NK-92 (cell line): ENCODE measurements around the gene PCSK5.
"Not testable (repeated sequence)": the region's sequence is repeated elsewhere in the genome, so short reads cannot be mapped to it uniquely, and the experiment has no call there.

ENCODE experiments used
- DNase-seq: peaks from one replicate; lab custom pipeline; 2025; ENCODE audit not compliant: unreplicated experiment; lab: John Stamatoyannopoulos, UW

PCSK5 gene

GRCh38 chr9:76341616-76342015 lies 451.1 kb downstream of the PCSK5 start:
- no peak for DNase-seq

- no peak for DNase-seq
Measured at GRCh38 chr9:76342201-76342600, 451.7 kb downstream of the PCSK5 start.

- DNase-seq: no peak
Measured at GRCh38 chr9:76342858-76343257, 452.4 kb downstream of the PCSK5 start.

GRCh38 chr9:76349865-76350264 lies 459.4 kb downstream of the PCSK5 start:
- no peak for DNase-seq

- no peak for DNase-seq
Measured at GRCh38 chr9:76351006-76351405, 460.5 kb downstream of the PCSK5 start.

- DNase-seq: no peak
Measured at GRCh38 chr9:76352026-76352620, 461.6 kb downstream of the PCSK5 start.

GRCh38 chr9:76353280-76353679 lies 462.8 kb downstream of the PCSK5 start:
- DNase-seq: no peak

GRCh38 chr9:76354221-76354620 lies 463.7 kb downstream of the PCSK5 start:
- DNase-seq: no peak

GRCh38 chr9:76355886-76356285 lies 465.4 kb downstream of the PCSK5 start:
- DNase-seq: no peak

- DNase-seq: no peak
Measured at GRCh38 chr9:76357555-76357954, 467.1 kb downstream of the PCSK5 start.

GRCh38 chr9:76358628-76359280 lies 468.3 kb downstream of the PCSK5 start:
- no peak for DNase-seq

GRCh38 chr9:76359365-76359764 lies 468.9 kb downstream of the PCSK5 start:
- no peak for DNase-seq

- no peak for DNase-seq
Measured at GRCh38 chr9:76359766-76360165, 469.3 kb downstream of the PCSK5 start.

- not testable (repeated sequence) for DNase-seq
Measured at GRCh38 chr9:76362332-76363031, 472.0 kb downstream of the PCSK5 start.

- no peak for DNase-seq
Measured at GRCh38 chr9:76363032-76363395, 472.5 kb downstream of the PCSK5 start.

GRCh38 chr9:76365028-76365427 lies 474.6 kb downstream of the PCSK5 start:
- DNase-seq: no peak

- no peak for DNase-seq
Measured at GRCh38 chr9:76366275-76366674, 475.8 kb downstream of the PCSK5 start.

- no peak for DNase-seq
Measured at GRCh38 chr9:76369583-76369982, 479.1 kb downstream of the PCSK5 start.

GRCh38 chr9:76370396-76371023 lies 480.0 kb downstream of the PCSK5 start:
- no peak for DNase-seq

- DNase-seq: no peak
Measured at GRCh38 chr9:76371901-76372300, 481.4 kb downstream of the PCSK5 start.

- no peak for DNase-seq
Measured at GRCh38 chr9:76372336-76372735, 481.9 kb downstream of the PCSK5 start.

GRCh38 chr9:76373173-76373783 lies 482.8 kb downstream of the PCSK5 start:
- DNase-seq: no peak
